ENCODE results near the gene SNU13. TPM values are rescaled to one million over a fixed set of nuclear protein-coding genes. Genes with fewer than 3 reads are reported as not detected.

The SNU13 gene
- total RNA-seq, 2 donors from 2014 or later: 150 to 161 TPM

- 94% methylated on average over 6 of the region's 6 CpGs for WGBS
- DNase-seq (ENCODE audit: low spot score): no peak
- no peak for TF ChIP-seq POLR2A (IDR thresholded peaks at IDR 0.05)
- no peak for TF ChIP-seq CTCF (IDR thresholded peaks at IDR 0.05)
- no peak for TF ChIP-seq POLR2AphosphoS5 (IDR thresholded peaks at IDR 0.05)
These were observed 31.0 kb downstream of the SNU13 start for GRCh38 chr22:41657709-41658108.

GRCh38 chr22:41656556-41656955, 32.1 kb downstream of the SNU13 start:
- Histone ChIP-seq H3K4me1 (replicated peaks) (no peaks in the 10 kb centered on the region), H3K36me3 (peaks cover 18 to 51% of the 10 kb centered on the region in 2 donors), H3K27me3 (replicated peaks; ENCODE audit: insufficient read depth) (no peaks in the 10 kb centered on the region), H3K9me3 (no peaks in the 10 kb centered on the region), H3K4me3 (no peak overlapping the region), H3K27ac (no peak overlapping the region)
- intact Hi-C loops (cut with DNase I): no loop called here
- no peak for TF ChIP-seq POLR2AphosphoS5 (IDR thresholded peaks at IDR 0.05)
- TF ChIP-seq POLR2A (IDR thresholded peaks at IDR 0.05): no peak
- TF ChIP-seq CTCF (IDR thresholded peaks at IDR 0.05): no peak
- WGBS: 52% methylated on average over 5 of the region's 5 CpGs
- DNase-seq (ENCODE audit: low spot score): no peak

More at GRCh38 chr22:41657709-41658108, 31.0 kb downstream of the SNU13 start:
- Histone ChIP-seq H3K27ac (no peak overlapping the region), H3K36me3 (peaks cover 18 to 45% of the 10 kb centered on the region in 2 donors), H3K4me3 (no peak overlapping the region), H3K27me3 (replicated peaks; ENCODE audit: insufficient read depth) (no peaks in the 10 kb centered on the region), H3K4me1 (replicated peaks) (no peaks in the 10 kb centered on the region), H3K9me3 (no peaks in the 10 kb centered on the region)
- intact Hi-C loops (cut with DNase I): no loop called here

- no peak for TF ChIP-seq CTCF (IDR thresholded peaks at IDR 0.05)
- no peak for TF ChIP-seq POLR2A (IDR thresholded peaks at IDR 0.05)
- no peak for TF ChIP-seq POLR2AphosphoS5 (IDR thresholded peaks at IDR 0.05)
- Histone ChIP-seq H3K36me3 (peaks cover 19 to 45% of the 10 kb centered on the region in 2 donors), H3K4me3 (no peak overlapping the region), H3K27me3 (replicated peaks; ENCODE audit: insufficient read depth) (no peaks in the 10 kb centered on the region), H3K27ac (no peak overlapping the region), H3K9me3 (no peaks in the 10 kb centered on the region), H3K4me1 (replicated peaks) (no peaks in the 10 kb centered on the region)
- intact Hi-C loops (cut with DNase I): no loop called here
- 94% methylated on average over 3 of the region's 3 CpGs for WGBS
- DNase-seq (ENCODE audit: low spot score): no peak
These were observed 34.3 kb downstream of the SNU13 start for GRCh38 chr22:41654322-41654721.

- H3K4me1 ChIP-seq (replicated peaks): no peaks in the 10 kb centered on the region
- WGBS: 93% methylated on average over 11 of the region's 11 CpGs
- DNase-seq (ENCODE audit: low spot score): no peak
- peaks cover 8 to 32% of the 10 kb centered on the region in 2 donors for H3K36me3 ChIP-seq
- TF ChIP-seq CTCF (IDR thresholded peaks at IDR 0.05) (no peak), POLR2AphosphoS5 (IDR thresholded peaks at IDR 0.05) (no peak), POLR2A (IDR thresholded peaks at IDR 0.05) (no peak)
- no peak overlapping the region for H3K27ac ChIP-seq
- no peaks in the 10 kb centered on the region for H3K27me3 ChIP-seq (replicated peaks; ENCODE audit: insufficient read depth)
- intact Hi-C loops (cut with DNase I): no loop called here
- no peaks in the 10 kb centered on the region for H3K9me3 ChIP-seq
- no peak overlapping the region for H3K4me3 ChIP-seq
These were observed 37.8 kb downstream of the SNU13 start for GRCh38 chr22:41650821-41651220.

GRCh38 chr22:41650229-41650628, 38.4 kb downstream of the SNU13 start:
- 100% methylated on average over 1 of the region's 1 CpG for WGBS
- TF ChIP-seq POLR2A (IDR thresholded peaks at IDR 0.05) (no peak), POLR2AphosphoS5 (IDR thresholded peaks at IDR 0.05) (no peak), CTCF (IDR thresholded peaks at IDR 0.05) (no peak)
- H3K36me3 ChIP-seq: peaks cover 8 to 32% of the 10 kb centered on the region in 2 donors

More at GRCh38 chr22:41650229-41650628, 38.4 kb downstream of the SNU13 start:
- Histone ChIP-seq H3K27me3 (replicated peaks; ENCODE audit: insufficient read depth) (no peaks in the 10 kb centered on the region), H3K27ac (no peak overlapping the region), H3K4me1 (replicated peaks) (no peaks in the 10 kb centered on the region), H3K4me3 (no peak overlapping the region), H3K9me3 (no peaks in the 10 kb centered on the region)
- no peak for DNase-seq (ENCODE audit: low spot score)
- intact Hi-C loops (cut with DNase I): no loop called here

All from prostate gland (tissue), 2 donors.